ENCODE data around the gene CYRIA. TPM values are rescaled to one million over a fixed set of nuclear protein-coding genes. Genes with fewer than 3 reads are reported as not detected.

The CYRIA gene
- total RNA-seq, 1 donor from 2014 or later = 19.3 TPM

DNA sequence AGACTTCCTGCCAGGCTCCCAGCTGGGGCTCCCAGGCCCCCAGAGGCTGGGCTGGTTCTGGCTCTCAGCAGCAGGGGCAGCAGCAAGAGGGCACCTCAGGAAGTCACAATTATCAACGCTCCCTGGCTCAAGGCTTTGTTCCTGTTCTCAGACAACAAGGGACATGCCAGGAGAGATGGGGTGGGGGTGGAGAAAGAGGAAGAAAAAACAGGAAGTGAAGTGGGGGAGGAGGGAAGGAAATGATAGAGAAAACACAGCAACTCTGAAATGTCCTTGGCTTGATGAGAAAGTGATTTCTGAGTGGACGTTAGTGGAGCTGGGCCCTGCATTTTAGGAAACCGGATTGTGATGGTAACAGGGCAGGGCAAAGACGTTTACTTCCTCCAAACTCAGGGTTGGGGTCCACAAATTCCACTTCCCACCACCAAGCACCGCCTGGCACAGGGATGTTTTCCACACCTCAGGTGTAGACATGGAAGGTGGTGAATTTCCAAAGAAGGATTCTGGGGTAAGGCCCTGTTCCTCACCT, 40.4 kb downstream of the CYRIA start:
- H3K27ac Mint-ChIP-seq (ENCODE audit: unreplicated experiment) = no peak overlapping the region
- H3K9me3 Mint-ChIP-seq (ENCODE audit: unreplicated experiment) = peaks cover 2% of the 10 kb centered on the region
- peaks cover 3% of the 10 kb centered on the region for H3K36me3 Mint-ChIP-seq (ENCODE audit: unreplicated experiment)
- no peak overlapping the region for H3K4me3 Mint-ChIP-seq (ENCODE audit: unreplicated experiment)
- H3K27me3 Mint-ChIP-seq (ENCODE audit: unreplicated experiment) = no peaks in the 10 kb centered on the region
- TF ChIP-seq, protein P1, sequence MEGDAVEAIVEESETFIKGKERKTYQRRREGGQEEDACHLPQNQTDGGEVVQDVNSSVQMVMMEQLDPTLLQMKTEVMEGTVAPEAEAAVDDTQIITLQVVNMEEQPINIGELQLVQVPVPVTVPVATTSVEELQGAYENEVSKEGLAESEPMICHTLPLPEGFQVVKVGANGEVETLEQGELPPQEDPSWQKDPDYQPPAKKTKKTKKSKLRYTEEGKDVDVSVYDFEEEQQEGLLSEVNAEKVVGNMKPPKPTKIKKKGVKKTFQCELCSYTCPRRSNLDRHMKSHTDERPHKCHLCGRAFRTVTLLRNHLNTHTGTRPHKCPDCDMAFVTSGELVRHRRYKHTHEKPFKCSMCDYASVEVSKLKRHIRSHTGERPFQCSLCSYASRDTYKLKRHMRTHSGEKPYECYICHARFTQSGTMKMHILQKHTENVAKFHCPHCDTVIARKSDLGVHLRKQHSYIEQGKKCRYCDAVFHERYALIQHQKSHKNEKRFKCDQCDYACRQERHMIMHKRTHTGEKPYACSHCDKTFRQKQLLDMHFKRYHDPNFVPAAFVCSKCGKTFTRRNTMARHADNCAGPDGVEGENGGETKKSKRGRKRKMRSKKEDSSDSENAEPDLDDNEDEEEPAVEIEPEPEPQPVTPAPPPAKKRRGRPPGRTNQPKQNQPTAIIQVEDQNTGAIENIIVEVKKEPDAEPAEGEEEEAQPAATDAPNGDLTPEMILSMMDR (IDR thresholded peaks at IDR 0.05; ENCODE audit: partially characterized antibody, unreplicated experiment) = no peak
- peaks cover 6% of the 10 kb centered on the region for H3K4me1 Mint-ChIP-seq (ENCODE audit: low read depth, unreplicated experiment)
- DNase-seq = no peak

DNA sequence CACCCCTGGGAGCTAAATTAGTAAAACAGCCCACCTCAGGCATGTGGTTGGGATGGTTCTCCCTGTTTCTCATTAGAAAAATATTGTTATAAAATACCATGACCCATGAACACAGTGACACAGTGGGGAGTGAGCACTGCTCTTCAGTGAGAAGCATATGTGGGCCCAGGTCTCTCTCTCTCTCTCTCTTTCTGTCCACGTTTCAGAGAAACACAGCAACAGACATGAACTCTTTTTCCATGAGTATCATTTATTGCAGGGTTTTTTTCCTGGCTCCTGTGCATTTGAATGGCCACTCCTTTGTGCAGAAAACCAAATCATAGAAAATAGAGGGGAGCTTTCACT, 41.2 kb downstream of the CYRIA start:
- Mint-ChIP-seq H3K27ac (ENCODE audit: unreplicated experiment) (no peak overlapping the region), H3K4me1 (ENCODE audit: low read depth, unreplicated experiment) (peaks cover 6% of the 10 kb centered on the region)

DNA sequence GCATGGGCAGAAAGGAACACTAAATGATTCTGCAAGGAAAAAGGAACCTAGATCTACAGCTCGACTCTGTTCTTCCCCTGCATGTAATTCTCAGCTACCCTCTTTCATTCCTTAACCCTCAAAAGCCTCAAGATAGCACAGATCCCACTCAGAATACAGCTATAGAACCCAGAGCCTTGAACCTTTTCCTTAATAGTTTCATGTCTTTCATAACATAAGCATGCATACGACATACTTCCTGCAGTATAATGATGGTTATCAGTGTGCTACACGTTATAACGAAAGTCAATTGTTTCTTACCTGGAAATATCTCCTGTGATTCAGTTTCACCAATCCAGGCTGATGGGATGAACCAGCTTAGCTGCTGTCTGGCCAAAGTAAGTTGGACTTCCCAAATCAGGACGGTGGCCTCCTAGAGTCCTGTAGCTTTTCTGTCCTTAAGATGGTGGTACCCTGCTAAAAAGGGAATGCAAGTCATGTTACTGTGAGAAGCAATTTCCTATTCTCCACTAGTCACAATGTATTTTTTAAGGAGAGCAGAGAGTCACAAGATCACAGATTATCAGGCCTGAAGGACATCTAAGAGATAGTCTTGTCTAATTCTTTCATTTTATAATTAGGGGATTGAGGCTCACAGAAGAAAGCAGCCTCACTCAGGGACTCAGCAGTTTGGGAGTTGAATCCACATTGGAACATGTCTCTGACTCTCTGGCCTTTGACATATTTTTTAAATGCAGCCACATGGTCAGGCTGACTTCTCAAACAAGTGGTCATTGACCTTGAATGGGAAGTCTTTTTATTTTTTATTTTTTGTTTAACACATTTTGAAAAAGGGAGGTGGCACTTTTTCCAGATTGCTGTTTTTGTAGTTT, 41.8 kb downstream of the CYRIA start:
- Mint-ChIP-seq H3K36me3 (ENCODE audit: unreplicated experiment) (peaks cover 3% of the 10 kb centered on the region), H3K4me1 (ENCODE audit: low read depth, unreplicated experiment) (peaks cover 3% of the 10 kb centered on the region), H3K27ac (ENCODE audit: unreplicated experiment) (no peak overlapping the region), H3K9me3 (ENCODE audit: unreplicated experiment) (peaks cover 2% of the 10 kb centered on the region), H3K27me3 (ENCODE audit: unreplicated experiment) (no peaks in the 10 kb centered on the region), H3K4me3 (ENCODE audit: unreplicated experiment) (no peak overlapping the region)
- TF ChIP-seq, protein P1 (IDR thresholded peaks at IDR 0.05; ENCODE audit: partially characterized antibody, unreplicated experiment) = no peak
- DNase-seq = no peak

More for the DNA sequence above, 41.2 kb downstream of the CYRIA start:
- Mint-ChIP-seq H3K27me3 (ENCODE audit: unreplicated experiment) (no peaks in the 10 kb centered on the region), H3K36me3 (ENCODE audit: unreplicated experiment) (peaks cover 3% of the 10 kb centered on the region), H3K9me3 (ENCODE audit: unreplicated experiment) (peaks cover 2% of the 10 kb centered on the region), H3K4me3 (ENCODE audit: unreplicated experiment) (no peak overlapping the region)
- no peak for DNase-seq
- TF ChIP-seq, protein P1 (IDR thresholded peaks at IDR 0.05; ENCODE audit: partially characterized antibody, unreplicated experiment) = no peak

DNA sequence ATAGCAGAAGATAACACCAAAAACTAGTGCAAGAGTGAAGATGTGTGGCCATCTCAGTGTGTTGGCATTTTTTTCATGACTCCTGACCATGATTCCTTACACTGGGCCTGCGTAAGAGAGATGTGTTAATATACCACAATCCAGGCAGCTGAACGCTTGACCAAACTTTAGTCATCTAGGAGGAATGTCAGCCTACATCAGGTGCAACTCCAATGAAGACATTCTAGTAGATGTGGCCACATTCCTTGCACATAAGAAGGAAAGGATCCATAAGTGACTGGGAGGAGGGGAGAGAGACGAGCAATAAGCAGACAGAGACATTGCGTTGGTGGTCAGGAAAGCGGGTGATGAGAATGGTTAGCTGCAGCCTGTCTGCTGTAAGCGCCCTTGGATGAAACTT, 42.6 kb downstream of the CYRIA start:
- Mint-ChIP-seq H3K36me3 (ENCODE audit: unreplicated experiment) (peaks cover 3% of the 10 kb centered on the region), H3K27me3 (ENCODE audit: unreplicated experiment) (no peaks in the 10 kb centered on the region), H3K9me3 (ENCODE audit: unreplicated experiment) (peaks cover 2% of the 10 kb centered on the region), H3K27ac (ENCODE audit: unreplicated experiment) (no peak overlapping the region), H3K4me3 (ENCODE audit: unreplicated experiment) (no peak overlapping the region), H3K4me1 (ENCODE audit: low read depth, unreplicated experiment) (peaks cover 3% of the 10 kb centered on the region)
- DNase-seq = no peak
- TF ChIP-seq, protein P1 (IDR thresholded peaks at IDR 0.05; ENCODE audit: partially characterized antibody, unreplicated experiment) = no peak

DNA sequence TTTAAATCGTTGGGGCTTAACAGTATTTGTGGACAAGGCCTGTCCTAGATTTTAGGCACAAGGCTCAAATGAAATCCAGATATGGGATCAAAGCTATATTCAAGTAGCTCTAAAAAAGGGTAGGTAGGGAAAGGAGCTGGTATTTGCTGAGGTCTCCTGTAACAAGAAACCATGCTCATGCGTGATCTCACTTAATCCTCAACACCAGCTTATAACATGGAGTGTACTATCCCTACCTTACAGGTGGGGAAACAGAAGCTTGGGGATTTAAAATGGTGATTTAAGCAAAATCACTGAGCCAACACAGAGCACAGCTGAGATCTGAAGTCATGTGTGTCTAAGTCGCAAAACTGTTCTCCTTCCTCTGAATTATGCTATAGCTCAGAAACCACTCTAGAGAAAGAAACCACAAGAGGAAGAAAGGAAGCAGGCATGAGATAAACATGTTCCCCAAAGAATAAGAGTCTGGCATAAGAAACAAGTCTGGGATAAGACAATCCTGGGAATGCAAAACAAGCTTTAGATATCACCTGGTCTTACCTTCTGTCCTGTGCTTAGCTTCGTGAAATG, 43.1 kb downstream of the CYRIA start:
- Mint-ChIP-seq H3K27me3 (ENCODE audit: unreplicated experiment) (no peaks in the 10 kb centered on the region), H3K4me3 (ENCODE audit: unreplicated experiment) (no peak overlapping the region), H3K27ac (ENCODE audit: unreplicated experiment) (no peak overlapping the region), H3K36me3 (ENCODE audit: unreplicated experiment) (peaks cover 3% of the 10 kb centered on the region), H3K4me1 (ENCODE audit: low read depth, unreplicated experiment) (peaks cover 3% of the 10 kb centered on the region), H3K9me3 (ENCODE audit: unreplicated experiment) (peaks cover 2% of the 10 kb centered on the region)
- TF ChIP-seq, protein P1 (IDR thresholded peaks at IDR 0.05; ENCODE audit: partially characterized antibody, unreplicated experiment) = no peak
- no peak for DNase-seq
